Activated CD4-positive, alpha-beta T cell treated with anti-CD3 and anti-CD28 coated beads for 36 hours (primary cell): ENCODE measurements around the gene CDK12. TPM values are rescaled to one million over a fixed set of nuclear protein-coding genes. Genes with fewer than 3 reads are reported as not detected.
"Not testable (repeated sequence)": the region's sequence is repeated elsewhere in the genome, so short reads cannot be mapped to it uniquely, and the experiment has no call there.

Source experiments
- ATAC-seq: fragments of 200-7000 bp; cut with Tn5 transposase; one replicate; pipeline ENCODE4 v1.10.0; 2021; ENCODE audit warnings: mild to moderate bottlenecking, moderate library complexity
- CTCF ChIA-PET: fragments of 350-600 bp; sonication (Branson Sonifier 250); formaldehyde crosslinking; loops from one replicate; lab custom pipeline; 2021; ENCODE audit warnings: antibody characterized with exemption; lab: Charles Lee
- POLR2A ChIA-PET: fragments of 350-600 bp; sonication (Branson Sonifier 250); formaldehyde crosslinking; loops from one replicate; lab custom pipeline; 2021; ENCODE audit warnings: antibody characterized with exemption, inconsistent platforms; lab: Charles Lee
- DNase-seq: peaks from one replicate; pipeline ENCODE4 v3.0.0-alpha.2; 2020
- H3K27ac Mint-ChIP-seq: one replicate; pipeline ENCODE4 v1.8.0; 2021; ENCODE audit warnings: mixed read lengths
- H3K27me3 Mint-ChIP-seq: one replicate; pipeline ENCODE4 v1.8.0; 2021; ENCODE audit warnings: mixed read lengths
- H3K36me3 Mint-ChIP-seq: one replicate; pipeline ENCODE4 v1.8.0; 2021; ENCODE audit warnings: low read depth, mixed read lengths
- H3K4me1 Mint-ChIP-seq: one replicate; pipeline ENCODE4 v1.8.0; 2021; ENCODE audit warnings: mixed read lengths
- H3K4me3 Mint-ChIP-seq: one replicate; pipeline ENCODE4 v1.8.0; 2021; ENCODE audit warnings: mild to moderate bottlenecking, moderate library complexity, mixed read lengths
- H3K9me3 Mint-ChIP-seq: one replicate; pipeline ENCODE4 v1.8.0; 2021; ENCODE audit warnings: low read depth, mixed read lengths
- intact Hi-C, 2 experiments: fragments of 100-400 bp; cut with DNase I in 1 of 2; cut with micrococcal nuclease in 1 of 2; formaldehyde crosslinking; loops; one replicate each; pipeline versions ENCODE4 v1.14.2 to v1.15.1; 2022 to 2024; cut with DNase I, micrococcal nuclease
- total RNA-seq, 2 experiments: library from RNA; stranded (reverse); gene quantifications; one replicate each; pipeline ENCODE4 v1.2.3, GENCODE V29; 2021

CDK12 gene
- 10 to 100 TPM; 65.9 to 83.3 TPM for total RNA-seq

- ChIA-PET POLR2A (interaction anchor here (0.6 to 5.5 kb wide), 13 partner anchors 10 to 872 kb away, joined by 3 to 96 read pairs (median 4); partner anchors contain the start of genes FBXL20, MED1 and WIPF2), CTCF (interaction anchor here (0.6 to 2.8 kb wide), 7 partner anchors 9 to 472 kb away, joined by 3 to 32 read pairs (median 3); partner anchors contain the start of gene MED1)
- Mint-ChIP-seq H3K4me1 (peaks cover 22% of the 10 kb centered on the region), H3K36me3 (peaks cover 35% of the 10 kb centered on the region), H3K4me3 (peak within 1 kb of the TSS; percentile 91), H3K9me3 (no peaks in the 10 kb centered on the region), H3K27me3 (no peaks in the 10 kb centered on the region), H3K27ac (peak within 1 kb of the TSS; percentile 94)
- DNase-seq (peak; percentile 97), ATAC-seq (peak; percentile 91)
- intact Hi-C loops: loop anchor here (1.0 to 10.0 kb wide), 14 partner anchors 10 to 758 kb away; partner anchors contain the start of genes MED1 (in 2 of the 2), PSMD3 (in 2 of the 2), RPL19 (in 2 of the 2) and FBXL20 (in 1 of the 2)
These were observed at the start of gene CDK12 for GRCh38 chr17:39461113-39461925. TSS of gene CDK12 (plus strand) at chr17:39461486. CDS start at chr17:39462072, 586 bp downstream.

GRCh38 chr17:39416141-39416540 is 45.1 kb upstream of the CDK12 start:
- ChIA-PET CTCF (interaction anchor here (1.2 kb wide), 1 partner anchor 89 kb away, joined by 3 read pairs; no protein-coding TSS in a partner anchor), POLR2A (interaction anchor here (0.6 kb wide), 1 partner anchor 86 kb away, joined by 3 read pairs; no protein-coding TSS in a partner anchor)
- no peaks in the 10 kb centered on the region for H3K9me3 Mint-ChIP-seq
- intact Hi-C loops: no loop called here
- H3K27ac Mint-ChIP-seq: no peak overlapping the region
- no peak overlapping the region for H3K4me3 Mint-ChIP-seq
- peaks cover 31% of the 10 kb centered on the region for H3K36me3 Mint-ChIP-seq
- no peaks in the 10 kb centered on the region for H3K27me3 Mint-ChIP-seq
- no peak for ATAC-seq
- H3K4me1 Mint-ChIP-seq: no peaks in the 10 kb centered on the region
- no peak for DNase-seq

GRCh38 chr17:39429600-39429999 is 31.7 kb upstream of the CDK12 start:
- intact Hi-C loops: no loop called here
- Mint-ChIP-seq H3K4me1 (no peaks in the 10 kb centered on the region), H3K36me3 (peaks cover 33% of the 10 kb centered on the region), H3K4me3 (no peak overlapping the region), H3K27ac (no peak overlapping the region), H3K27me3 (no peaks in the 10 kb centered on the region), H3K9me3 (no peaks in the 10 kb centered on the region)
- ChIA-PET POLR2A (interaction anchor here (1.1 kb wide), 1 partner anchor 16 kb away, joined by 15 read pairs; no protein-coding TSS in a partner anchor), CTCF (interaction anchor here (0.6 kb wide), 1 partner anchor 23 kb away, joined by 3 read pairs; no protein-coding TSS in a partner anchor)
- DNase-seq (no peak), ATAC-seq (no peak)

GRCh38 chr17:39439868-39440267 is 21.4 kb upstream of the CDK12 start:
- ChIA-PET CTCF (interaction anchor here (1.5 kb wide), 1 partner anchor 35 kb away, joined by 3 read pairs; no protein-coding TSS in a partner anchor), POLR2A (interaction anchor here (1.2 kb wide), 1 partner anchor 12 kb away, joined by 5 read pairs; the partner anchor contains the start of gene MED1)
- peak overlapping the region; percentile 25 for H3K27ac Mint-ChIP-seq
- ATAC-seq, H3K9me3 Mint-ChIP-seq, H3K27me3 Mint-ChIP-seq, DNase-seq, H3K4me1 Mint-ChIP-seq, intact Hi-C loops, H3K4me3 Mint-ChIP-seq: not testable (repeated sequence)
- peaks cover 42% of the 10 kb centered on the region for H3K36me3 Mint-ChIP-seq

GRCh38 chr17:39443326-39443725 is 18.0 kb upstream of the CDK12 start:
- no peak for ATAC-seq
- intact Hi-C loops: no loop called here
- Mint-ChIP-seq H3K36me3 (peaks cover 51% of the 10 kb centered on the region), H3K27me3 (no peaks in the 10 kb centered on the region), H3K9me3 (no peaks in the 10 kb centered on the region), H3K4me1 (peaks cover 5% of the 10 kb centered on the region), H3K4me3 (no peak overlapping the region), H3K27ac (no peak overlapping the region)
- DNase-seq: no peak
- POLR2A ChIA-PET: no interaction called here
- CTCF ChIA-PET: no interaction called here

- POLR2A ChIA-PET: interaction anchor here (0.8 kb wide), 1 partner anchor 14 kb away, joined by 3 read pairs; the partner anchor contains the start of gene CDK12
These were observed 13.7 kb upstream of the CDK12 start for GRCh38 chr17:39447561-39447960.

GRCh38 chr17:39450051-39450450 is 11.2 kb upstream of the CDK12 start:
- H3K27me3 Mint-ChIP-seq: no peaks in the 10 kb centered on the region
- no peaks in the 10 kb centered on the region for H3K9me3 Mint-ChIP-seq
- peaks cover 21% of the 10 kb centered on the region for H3K36me3 Mint-ChIP-seq
- DNase-seq (no peak), ATAC-seq (no peak)
- peaks cover 30% of the 10 kb centered on the region for H3K4me1 Mint-ChIP-seq
- ChIA-PET CTCF (interaction anchor here (1.4 to 3.8 kb wide), 2 partner anchors 12 to 46 kb away, joined by 3 to 32 read pairs; partner anchors contain the start of gene CDK12), POLR2A (interaction anchor here (1.2 to 5.6 kb wide), 3 partner anchors 8 to 14 kb away, joined by 3 to 96 read pairs (median 7); partner anchors contain the start of gene CDK12)
- intact Hi-C loops: loop anchor here (5.0 kb wide), 2 partner anchors 302 to 748 kb away; no protein-coding TSS in a partner anchor
- peak overlapping the region; percentile 96 for H3K4me3 Mint-ChIP-seq
- H3K27ac Mint-ChIP-seq: peak overlapping the region; percentile 96

More at GRCh38 chr17:39447561-39447960, 13.7 kb upstream of the CDK12 start:
- H3K36me3 Mint-ChIP-seq: peaks cover 34% of the 10 kb centered on the region
- CTCF ChIA-PET: interaction anchor here (0.6 kb wide), 3 partner anchors 13 to 53 kb away, joined by 3 to 4 read pairs (median 3); partner anchors contain the start of gene CDK12
- no peaks in the 10 kb centered on the region for H3K27me3 Mint-ChIP-seq
- H3K27ac Mint-ChIP-seq: no peak overlapping the region
- no peak for DNase-seq
- intact Hi-C loops: no loop called here
- no peaks in the 10 kb centered on the region for H3K9me3 Mint-ChIP-seq
- H3K4me3 Mint-ChIP-seq: no peak overlapping the region
- ATAC-seq: no peak
- H3K4me1 Mint-ChIP-seq: peaks cover 22% of the 10 kb centered on the region

GRCh38 chr17:39450847-39451581 is 10.3 kb upstream of the CDK12 start, which contains the start of gene MED1:
TSS of gene MED1 (minus strand) at chr17:39451263. CDS start at chr17:39451062, 201 bp downstream.
- Mint-ChIP-seq H3K9me3 (no peaks in the 10 kb centered on the region), H3K4me3 (peak within 1 kb of the TSS; percentile 96), H3K27me3 (no peaks in the 10 kb centered on the region), H3K27ac (peak within 1 kb of the TSS; percentile 96), H3K4me1 (peaks cover 30% of the 10 kb centered on the region), H3K36me3 (peaks cover 17% of the 10 kb centered on the region)
- DNase-seq (peak; percentile 96), ATAC-seq (peak; percentile 99)
- intact Hi-C loops: loop anchor here (1.0 to 5.0 kb wide), 7 partner anchors 10 to 749 kb away; partner anchors contain the start of genes CDK12 (in 2 of the 2), CWC25 (in 1 of the 2), LRRC3C (in 1 of the 2) and ORMDL3 (in 1 of the 2)
- ChIA-PET CTCF (interaction anchor here (0.6 to 3.8 kb wide), 7 partner anchors 9 to 476 kb away, joined by 3 to 32 read pairs (median 4); partner anchors contain the start of gene CDK12), POLR2A (interaction anchor here (0.6 to 5.6 kb wide), 10 partner anchors 9 to 599 kb away, joined by 3 to 96 read pairs (median 5); partner anchors contain the start of genes CDK12 and FBXL20)

- ATAC-seq (no peak), DNase-seq (no peak)
- intact Hi-C loops: no loop called here
- Mint-ChIP-seq H3K4me1 (peaks cover 16% of the 10 kb centered on the region), H3K4me3 (no peak overlapping the region), H3K27ac (no peak overlapping the region), H3K36me3 (peaks cover 1% of the 10 kb centered on the region), H3K9me3 (no peaks in the 10 kb centered on the region), H3K27me3 (no peaks in the 10 kb centered on the region)
- CTCF ChIA-PET: no interaction called here
- POLR2A ChIA-PET: no interaction called here
These were observed 5.4 kb upstream of the CDK12 start for GRCh38 chr17:39455919-39456318.
